Measurements from ENCODE around the gene GABRR3.

GABRR3 gene

GRCh38 chr3:98038286-98038685 is 3.2 kb upstream of the GABRR3 start:
- no peak for DNase-seq (ENCODE audit: extremely low spot score)
- no peak for TF ChIP-seq CTCF (IDR thresholded peaks at IDR 0.05; ENCODE audit: control extremely low read depth, extremely low read depth, low read depth, missing control alignments)
- CTCF ChIA-PET, result interaction anchor here (0.7 to 5.2 kb wide), 23 partner anchors 10 to 792 kb away, joined by 3 to 70 read pairs (median 5); partner anchors contain the start of genes CLDND1 and CRYBG3
- POLR2A ChIA-PET, result no interaction called here

DNA sequence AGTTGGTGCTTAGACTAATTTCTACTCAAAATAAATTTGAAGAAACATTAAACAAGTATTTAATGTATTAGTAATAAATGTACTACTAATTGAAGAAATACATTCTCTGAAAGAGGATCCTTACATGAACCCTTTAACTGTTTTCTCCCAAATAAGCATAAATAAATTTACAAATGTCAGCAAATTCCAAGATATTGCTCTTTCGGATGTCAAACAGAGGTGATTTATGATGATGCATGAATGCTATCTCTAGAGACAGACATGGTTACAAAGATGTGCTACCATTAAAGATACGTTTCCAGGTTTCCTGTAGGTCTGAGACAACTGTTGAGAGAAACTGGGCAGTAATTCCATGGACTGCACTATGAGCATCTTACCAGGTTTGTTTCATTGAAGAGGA is 629 bp downstream of the GABRR3 start:
- ChIA-PET POLR2A (no interaction called here), CTCF (interaction anchor here (1.1 kb wide), 1 partner anchor 13 kb away, joined by 3 read pairs; no protein-coding TSS in a partner anchor)
- no peak for TF ChIP-seq CTCF (IDR thresholded peaks at IDR 0.05; ENCODE audit: control extremely low read depth, extremely low read depth, low read depth, missing control alignments)
- DNase-seq (ENCODE audit: extremely low spot score), result no peak

DNA sequence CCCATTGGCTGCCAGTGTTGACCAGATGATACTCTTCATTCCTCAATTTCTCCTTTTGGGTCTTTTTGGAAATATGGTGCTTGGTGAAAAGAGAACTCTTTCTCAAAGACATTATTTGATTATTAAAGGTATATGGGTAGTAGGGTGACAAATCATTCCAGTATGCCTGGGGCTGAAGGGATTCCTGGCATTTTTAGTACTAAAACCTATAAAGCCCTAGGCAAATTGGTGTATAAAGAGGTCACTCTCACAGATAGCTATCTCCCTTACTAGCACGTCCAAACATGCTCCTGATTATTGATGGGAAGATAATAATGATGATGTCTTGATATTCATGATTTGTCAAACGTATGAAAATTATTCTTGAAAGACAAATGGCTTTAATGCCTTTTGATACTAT is 1.1 kb downstream of the GABRR3 start:
- no peak for DNase-seq (ENCODE audit: extremely low spot score)
- TF ChIP-seq CTCF (IDR thresholded peaks at IDR 0.05; ENCODE audit: control extremely low read depth, extremely low read depth, low read depth, missing control alignments), result no peak
- POLR2A ChIA-PET, result no interaction called here
- CTCF ChIA-PET, result interaction anchor here (0.8 to 1.1 kb wide), 4 partner anchors 11 to 568 kb away, joined by 3 to 5 read pairs (median 3); partner anchors contain the start of gene CRYBG3

DNA sequence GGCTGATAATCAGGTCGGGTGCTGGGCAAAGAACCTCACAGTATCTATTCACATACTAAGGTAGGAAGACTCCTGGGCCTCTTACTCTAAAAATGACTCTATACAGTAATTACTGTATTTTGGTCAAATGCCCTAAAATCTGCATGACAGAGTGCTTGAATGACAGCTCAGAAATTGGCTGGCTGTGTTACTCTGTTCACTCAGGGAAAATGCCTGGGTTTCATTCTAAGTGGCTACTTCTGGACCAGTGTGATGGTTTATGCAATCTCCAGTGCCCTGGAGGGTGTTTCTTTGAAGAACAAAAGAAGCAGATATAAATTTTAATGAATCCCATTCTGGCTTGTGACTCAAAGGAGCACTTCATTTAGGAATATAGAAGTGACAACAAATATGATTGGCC is 2.2 kb downstream of the GABRR3 start:
- no peak for TF ChIP-seq CTCF (IDR thresholded peaks at IDR 0.05; ENCODE audit: control extremely low read depth, extremely low read depth, low read depth, missing control alignments)
- DNase-seq (ENCODE audit: extremely low spot score), result no peak
- ChIA-PET POLR2A (no interaction called here), CTCF (interaction anchor here (0.8 to 1.1 kb wide), 3 partner anchors 10 to 569 kb away, joined by 3 to 5 read pairs (median 3); no protein-coding TSS in a partner anchor)

DNA sequence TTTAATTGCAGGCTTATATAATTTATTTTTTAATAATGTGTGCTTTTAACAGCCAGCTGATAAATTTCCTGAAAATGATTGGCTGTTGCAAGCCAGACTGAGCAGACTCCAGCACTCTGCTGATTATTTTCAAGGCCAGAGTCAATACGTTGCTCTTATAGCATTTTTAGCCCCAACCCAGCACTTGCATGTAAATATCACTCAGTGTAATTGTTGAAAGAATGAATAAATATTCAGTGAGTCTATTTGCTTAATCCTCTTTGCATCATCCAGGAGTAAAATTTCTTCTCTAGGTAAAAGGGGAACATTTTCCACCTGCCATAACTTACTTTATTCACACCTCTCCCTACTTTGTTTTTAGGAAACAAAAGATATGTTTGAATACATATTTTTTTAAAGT is 2.9 kb downstream of the GABRR3 start:
- TF ChIP-seq CTCF (IDR thresholded peaks at IDR 0.05; ENCODE audit: control extremely low read depth, extremely low read depth, low read depth, missing control alignments), result no peak
- POLR2A ChIA-PET, result no interaction called here
- DNase-seq (ENCODE audit: extremely low spot score), result no peak
- CTCF ChIA-PET, result no interaction called here

DNA sequence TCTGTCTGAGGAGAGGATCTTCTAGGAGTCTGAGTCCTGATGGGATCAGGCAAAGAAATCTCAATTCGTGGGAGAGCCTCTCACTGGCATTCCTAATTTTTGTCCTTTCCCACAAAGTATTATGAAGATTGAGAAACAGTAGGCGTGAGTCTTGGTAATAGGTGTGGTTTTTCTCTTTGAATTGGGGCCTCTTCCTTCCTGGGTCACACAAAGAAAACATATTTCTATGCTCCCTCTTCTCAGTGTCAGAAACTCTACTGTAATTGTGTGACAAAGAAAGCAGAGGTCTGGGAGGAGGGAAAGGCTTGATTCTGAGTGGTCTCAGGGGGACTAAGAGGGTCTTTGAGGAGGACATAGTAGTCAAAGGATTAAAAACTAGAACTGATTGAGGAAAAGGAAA is 6.0 kb downstream of the GABRR3 start:
- ChIA-PET CTCF (no interaction called here), POLR2A (no interaction called here)
- TF ChIP-seq CTCF (IDR thresholded peaks at IDR 0.05; ENCODE audit: control extremely low read depth, extremely low read depth, low read depth, missing control alignments), result no peak
- no peak for DNase-seq (ENCODE audit: extremely low spot score)

GRCh38 chr3:98027085-98027446 is 8.0 kb downstream of the GABRR3 start:
- DNase-seq (ENCODE audit: extremely low spot score), result no peak
- TF ChIP-seq CTCF (IDR thresholded peaks at IDR 0.05; ENCODE audit: control extremely low read depth, extremely low read depth, low read depth, missing control alignments), result no peak
- ChIA-PET POLR2A (no interaction called here), CTCF (interaction anchor here (0.8 to 8.2 kb wide), 10 partner anchors 11 to 791 kb away, joined by 3 to 165 read pairs (median 6); no protein-coding TSS in a partner anchor)

Data from GM10248 (cell line).